ENCODE data around the gene KCNQ1.

Gene KCNQ1

GRCh38 chr11:2691991-2692875, 247.4 kb downstream of the KCNQ1 start:
- TF ChIP-seq CTCF (IDR thresholded peaks at IDR 0.05; ENCODE audit: control insufficient read depth, insufficient read depth, low read depth, low read length, missing control alignments): peak; percentile 17
- no peak overlapping the region for H3K4me3 ChIP-seq (ENCODE audit: control insufficient read depth, low read depth, low read length)
- DNase-seq (ENCODE audit: low read depth): no peak

GRCh38 chr11:2693271-2694261, 248.8 kb downstream of the KCNQ1 start:
- no peak overlapping the region for H3K4me3 ChIP-seq (ENCODE audit: control insufficient read depth, low read depth, low read length)
- no peak for DNase-seq (ENCODE audit: low read depth)
- TF ChIP-seq CTCF (IDR thresholded peaks at IDR 0.05; ENCODE audit: control insufficient read depth, insufficient read depth, low read depth, low read length, missing control alignments): no peak

GRCh38 chr11:2694495-2694894, 249.7 kb downstream of the KCNQ1 start:
- H3K4me3 ChIP-seq (ENCODE audit: control insufficient read depth, low read depth, low read length): no peak overlapping the region
- TF ChIP-seq CTCF (IDR thresholded peaks at IDR 0.05; ENCODE audit: control insufficient read depth, insufficient read depth, low read depth, low read length, missing control alignments): no peak

GRCh38 chr11:2694995-2695939, 250.5 kb downstream of the KCNQ1 start:
- H3K4me3 ChIP-seq (ENCODE audit: control insufficient read depth, low read depth, low read length): no peak overlapping the region
- no peak for DNase-seq (ENCODE audit: low read depth)
- TF ChIP-seq CTCF (IDR thresholded peaks at IDR 0.05; ENCODE audit: control insufficient read depth, insufficient read depth, low read depth, low read length, missing control alignments): no peak

More at GRCh38 chr11:2694495-2694894, 249.7 kb downstream of the KCNQ1 start:
- no peak for DNase-seq (ENCODE audit: low read depth)

GRCh38 chr11:2696455-2696854, 251.6 kb downstream of the KCNQ1 start:
- TF ChIP-seq CTCF (IDR thresholded peaks at IDR 0.05; ENCODE audit: control insufficient read depth, insufficient read depth, low read depth, low read length, missing control alignments): no peak
- H3K4me3 ChIP-seq (ENCODE audit: control insufficient read depth, low read depth, low read length): no peak overlapping the region

More at GRCh38 chr11:2696455-2696854, 251.6 kb downstream of the KCNQ1 start:
- no peak for DNase-seq (ENCODE audit: low read depth)
